HG03432 (cell line): Measurements from ENCODE around the gene SCLY.

Experiments
- ATAC-seq: cut with Tn5 transposase; IDR thresholded peaks from one replicate; pipeline ENCODE4 v1.9.1; 2021; ENCODE audit warnings: mild to moderate bottlenecking, moderate library complexity; ENCODE audit not compliant: unreplicated experiment

Gene SCLY

GRCh38 chr2:238069021-238069709 is 8.4 kb downstream of the SCLY start:
- ATAC-seq: no peak

DNA sequence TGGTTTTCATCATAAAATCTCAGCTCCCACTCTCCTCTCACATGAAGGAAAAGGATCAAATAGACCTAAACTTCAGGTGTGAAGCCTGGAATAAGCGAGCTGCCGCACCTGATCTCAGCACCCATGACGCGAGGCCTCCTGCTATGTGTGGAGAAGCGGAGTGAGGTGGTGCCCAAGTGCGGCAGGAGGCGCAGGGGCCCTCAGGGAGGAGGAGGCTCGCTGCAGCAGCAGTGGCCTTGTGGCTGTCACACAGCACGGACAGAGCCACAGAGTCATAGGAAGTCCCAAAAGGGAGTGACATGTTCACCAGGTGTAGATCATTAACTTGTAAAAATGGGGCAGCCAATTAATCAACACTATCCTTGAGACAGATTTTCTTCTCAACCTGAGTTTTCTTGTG is 9.1 kb downstream of the SCLY start:
- ATAC-seq: no peak

GRCh38 chr2:238075397-238075796 is 14.6 kb downstream of the SCLY start:
- ATAC-seq: no peak

GRCh38 chr2:238077292-238077691 is 16.5 kb downstream of the SCLY start:
- no peak for ATAC-seq

GRCh38 chr2:238079874-238080327 is 19.1 kb downstream of the SCLY start:
- ATAC-seq: no peak

DNA sequence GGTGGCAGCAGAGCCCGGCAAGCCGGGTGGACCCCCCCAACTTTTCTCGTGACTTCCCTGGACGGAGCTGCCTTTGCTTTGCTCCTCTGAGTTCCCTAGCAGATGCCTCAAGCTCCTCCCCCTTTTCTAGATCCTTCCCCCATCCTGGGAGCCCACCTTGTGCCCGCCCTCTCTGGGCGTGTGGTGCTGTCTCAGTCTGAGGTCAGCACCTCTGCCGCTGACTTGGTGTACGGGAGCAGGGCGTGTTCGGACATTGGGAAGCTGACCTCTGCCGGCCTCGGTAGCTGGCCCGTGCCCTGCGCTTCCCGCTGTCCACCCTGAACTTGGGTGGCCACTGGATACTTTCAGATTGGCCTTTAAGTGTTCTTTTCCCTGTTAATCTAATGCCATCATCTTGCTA is 19.7 kb downstream of the SCLY start:
- ATAC-seq: no peak

DNA sequence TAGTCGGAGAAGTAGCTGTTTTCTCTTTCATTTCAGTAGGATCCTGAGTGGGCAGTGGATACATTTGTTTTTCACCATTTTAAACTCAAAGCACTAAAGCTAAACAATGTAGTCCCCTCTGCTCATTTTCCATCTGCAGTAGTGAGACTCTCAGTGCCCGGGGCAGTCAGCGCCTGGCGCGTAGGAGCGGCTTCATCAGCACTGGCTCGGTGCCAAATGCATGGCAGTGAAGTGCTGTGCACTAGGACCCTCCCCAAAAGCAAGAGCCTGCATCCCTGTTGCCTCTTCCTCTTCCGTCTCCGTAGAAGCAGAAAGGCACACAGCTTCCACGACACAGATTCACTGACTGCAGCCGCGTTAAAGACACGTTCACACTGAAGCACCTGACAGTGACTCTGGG is 20.3 kb downstream of the SCLY start:
- ATAC-seq: no peak

DNA sequence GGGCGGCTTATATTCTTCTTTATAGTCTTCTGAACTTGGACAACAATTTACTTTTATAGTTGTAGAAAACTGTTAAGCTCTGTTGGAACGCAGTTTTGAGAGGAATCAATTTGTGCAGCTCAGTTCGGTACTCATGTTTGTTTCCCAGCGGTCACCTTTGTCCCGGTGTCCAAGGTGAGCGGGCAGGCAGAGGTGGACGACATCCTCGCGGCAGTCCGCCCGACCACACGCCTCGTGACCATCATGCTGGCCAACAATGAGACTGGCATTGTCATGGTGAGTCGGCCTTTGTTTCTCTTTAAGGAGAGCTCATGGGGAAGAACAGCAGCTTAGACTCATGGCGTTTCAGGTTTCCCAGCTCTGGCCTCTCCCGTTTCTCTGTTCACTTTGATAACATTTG is 20.8 kb downstream of the SCLY start:
- no peak for ATAC-seq

- no peak for ATAC-seq
These were observed 21.4 kb downstream of the SCLY start for GRCh38 chr2:238082151-238082550.

DNA sequence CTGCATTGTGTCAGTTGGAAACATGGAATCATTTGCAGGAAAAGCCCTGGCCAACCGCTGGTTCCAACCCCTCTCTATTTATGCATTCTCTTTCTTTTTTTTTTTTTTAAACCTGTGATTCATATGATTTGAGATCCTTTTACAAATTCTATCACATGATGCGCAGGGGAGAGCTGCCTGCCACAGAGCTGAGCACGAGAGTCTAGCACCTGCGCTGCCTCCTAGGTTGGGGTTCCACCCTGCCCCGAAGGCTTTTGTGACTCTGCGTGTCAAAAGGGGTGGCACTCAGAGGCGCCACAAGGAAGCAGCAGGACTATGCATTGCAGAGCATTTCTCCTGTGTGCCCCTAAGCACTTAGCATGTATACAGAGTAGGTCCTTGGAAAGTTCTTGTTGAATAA is 22.0 kb downstream of the SCLY start:
- ATAC-seq: no peak

GRCh38 chr2:238083919-238084318 is 23.1 kb downstream of the SCLY start:
- no peak for ATAC-seq

- no peak for ATAC-seq
These were observed 24.0 kb downstream of the SCLY start for GRCh38 chr2:238084761-238085160.

- ATAC-seq: no peak
These were observed 25.1 kb downstream of the SCLY start for GRCh38 chr2:238085899-238086298.

DNA sequence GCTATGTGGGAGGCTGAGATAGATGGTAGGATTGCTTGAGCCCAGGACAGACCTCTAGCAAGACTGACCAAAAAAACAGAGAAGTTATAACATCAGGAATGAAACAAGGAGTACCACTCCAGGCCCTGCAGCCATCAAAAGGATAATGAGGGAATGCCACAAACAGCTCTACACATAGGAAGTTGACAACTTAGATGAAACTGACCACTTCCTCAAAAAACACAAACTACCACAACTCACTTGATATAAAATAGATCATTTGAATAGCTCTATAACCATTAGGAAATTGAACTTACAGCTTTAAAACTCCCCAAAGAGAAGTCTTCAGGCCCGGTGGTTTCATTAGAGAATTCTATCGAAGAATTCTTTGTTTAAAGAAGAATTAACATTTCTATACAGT is 26.4 kb downstream of the SCLY start:
- ATAC-seq: no peak

GRCh38 chr2:238090887-238091286 is 30.1 kb downstream of the SCLY start:
- no peak for ATAC-seq

- no peak for ATAC-seq
These were observed 30.7 kb downstream of the SCLY start for GRCh38 chr2:238091436-238092060.

DNA sequence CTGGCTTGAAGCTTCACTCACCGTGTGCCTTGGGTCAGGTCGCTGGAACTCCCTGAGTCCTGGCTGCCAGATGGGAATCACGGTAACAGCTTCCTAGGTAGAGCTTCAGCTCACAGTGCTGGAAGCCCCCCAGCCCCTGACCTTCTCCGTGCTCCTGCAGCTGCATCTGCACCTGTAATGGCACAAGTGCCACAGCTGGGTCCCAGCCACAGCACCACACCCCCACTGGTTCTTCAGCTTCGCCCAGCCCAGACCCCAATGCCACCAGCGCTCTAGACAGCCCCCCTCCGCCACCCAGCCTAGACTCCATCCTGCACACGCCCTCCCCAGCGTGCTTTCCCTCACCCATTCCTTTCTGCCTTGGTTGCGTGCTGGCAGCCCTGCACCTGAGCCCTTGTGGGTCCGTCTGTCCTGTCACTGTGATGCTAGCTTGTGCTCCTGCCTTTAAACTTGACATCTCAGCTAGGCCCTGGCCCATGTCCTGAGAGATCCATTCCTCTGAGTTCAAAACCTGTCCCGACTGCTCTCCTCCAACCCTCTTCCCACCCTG is 31.8 kb downstream of the SCLY start:
- no peak for ATAC-seq

GRCh38 chr2:238093181-238094140 is 32.7 kb downstream of the SCLY start:
- ATAC-seq: no peak

DNA sequence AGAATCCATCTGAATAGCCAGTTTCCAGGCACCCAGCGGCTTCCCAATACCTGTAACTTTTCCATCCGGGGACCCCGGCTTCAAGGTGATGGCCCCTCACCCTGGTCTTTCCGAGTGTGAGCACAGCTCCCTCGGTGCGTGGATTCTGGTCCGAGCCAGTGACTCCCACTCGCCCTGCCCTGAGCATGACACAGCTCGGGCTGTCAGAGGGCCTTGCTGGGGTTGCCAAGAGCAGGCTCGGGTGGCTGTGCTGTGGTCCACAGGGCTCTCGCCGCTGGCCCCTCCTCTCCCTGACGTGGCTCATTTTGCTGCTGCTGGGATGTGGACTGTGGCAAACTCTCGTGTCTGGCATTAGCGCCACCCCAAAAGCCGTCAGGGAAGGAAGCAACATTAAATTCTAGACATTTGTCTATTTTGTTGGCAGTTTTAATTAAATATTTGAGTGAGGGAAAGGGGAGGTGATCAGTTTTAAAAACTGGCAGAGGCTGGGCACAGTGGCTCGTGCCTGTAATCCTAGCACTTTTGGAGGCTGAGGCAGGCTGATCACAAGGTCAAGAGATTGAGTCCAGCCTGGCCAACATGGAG is 33.7 kb downstream of the SCLY start:
- no peak for ATAC-seq

DNA sequence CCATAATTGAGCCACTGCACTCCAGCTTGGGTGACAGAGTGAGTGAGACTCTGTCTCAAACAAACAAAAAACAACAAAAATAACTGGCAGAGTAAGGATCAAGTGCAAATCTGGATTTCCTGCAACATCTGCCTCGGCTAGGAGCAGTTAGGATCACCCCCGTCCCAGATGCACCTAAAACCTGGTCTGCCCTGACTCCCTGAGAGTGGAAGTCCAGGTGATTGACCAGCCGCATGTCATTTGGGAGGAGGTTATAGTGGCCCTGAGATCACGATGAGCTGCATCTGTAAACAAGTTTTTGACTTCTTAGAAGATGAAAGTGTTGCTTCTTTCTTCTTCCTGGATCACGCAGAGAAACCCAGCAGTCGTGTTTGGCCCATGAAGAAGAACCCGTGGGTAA is 34.3 kb downstream of the SCLY start:
- ATAC-seq: no peak
